ENCODE measurements around the gene GZMM. TPM values are rescaled to one million over a fixed set of nuclear protein-coding genes. Genes with fewer than 3 reads are reported as not detected.

GZMM gene
- total and polyA plus RNA-seq, 2 experiments from 2014 or later, result 0.29 TPM; not detected in 1

Other genes with a start within 250 kb of the GZMM start
- 37.9 and 41.3 TPM in 2 replicates for gene MIER2, start 199.3 kb upstream of the GZMM start, total RNA-seq (2014; rRNA removed; shearing (Covaris generic))
- gene MIER2, start 199.3 kb upstream of the GZMM start, polyA plus RNA-seq (2016; fragmentation: Nextera tagmentation; extraction: Ambion mirVana), result 30.2 and 34.0 TPM in 2 replicates
- gene C2CD4C, start 134.9 kb upstream of the GZMM start, total RNA-seq (2014; rRNA removed; shearing (Covaris generic)), result 10.6 and 12.5 TPM in 2 replicates
- gene C2CD4C, start 134.9 kb upstream of the GZMM start, polyA plus RNA-seq (2016; fragmentation: Nextera tagmentation; extraction: Ambion mirVana), result 2.1 and 2.6 TPM in 2 replicates
- 2.9 and 4.6 TPM in 2 replicates for gene SHC2, start 83.0 kb upstream of the GZMM start, total RNA-seq (2014; rRNA removed; shearing (Covaris generic))
- gene SHC2, start 83.0 kb upstream of the GZMM start, polyA plus RNA-seq (2016; fragmentation: Nextera tagmentation; extraction: Ambion mirVana), result 2.2 and 2.6 TPM in 2 replicates
- 1.0 and 2.5 TPM in 2 replicates for gene MADCAM1, start 47.6 kb upstream of the GZMM start, total RNA-seq (2014; rRNA removed; shearing (Covaris generic))
- gene MADCAM1, start 47.6 kb upstream of the GZMM start, polyA plus RNA-seq (2016; fragmentation: Nextera tagmentation; extraction: Ambion mirVana), result 2.1 and 3.3 TPM in 2 replicates
- gene TPGS1, start 36.6 kb upstream of the GZMM start, total RNA-seq (2014; rRNA removed; shearing (Covaris generic)), result 29.0 and 38.4 TPM in 2 replicates
- 11.9 and 14.9 TPM in 2 replicates for gene TPGS1, start 36.6 kb upstream of the GZMM start, polyA plus RNA-seq (2016; fragmentation: Nextera tagmentation; extraction: Ambion mirVana)
- 146 and 148 TPM in 2 replicates for gene CDC34, start 12.3 kb upstream of the GZMM start, total RNA-seq (2014; rRNA removed; shearing (Covaris generic))
- 114 and 118 TPM in 2 replicates for gene CDC34, start 12.3 kb upstream of the GZMM start, polyA plus RNA-seq (2016; fragmentation: Nextera tagmentation; extraction: Ambion mirVana)
- gene BSG, start 28.5 kb downstream of the GZMM start, total RNA-seq (2014; rRNA removed; shearing (Covaris generic)), result 891 and 973 TPM in 2 replicates
- gene BSG, start 28.5 kb downstream of the GZMM start, polyA plus RNA-seq (2016; fragmentation: Nextera tagmentation; extraction: Ambion mirVana), result 957 and 960 TPM in 2 replicates
- gene HCN2, start 45.8 kb downstream of the GZMM start, total RNA-seq (2014; rRNA removed; shearing (Covaris generic)), result 2.9 and 3.7 TPM in 2 replicates
- gene HCN2, start 45.8 kb downstream of the GZMM start, polyA plus RNA-seq (2016; fragmentation: Nextera tagmentation; extraction: Ambion mirVana), result 0.06 and 0.14 TPM in 2 replicates
- 120 and 148 TPM in 2 replicates for gene POLRMT, start 89.5 kb downstream of the GZMM start, total RNA-seq (2014; rRNA removed; shearing (Covaris generic))
- 98.0 and 125 TPM in 2 replicates for gene POLRMT, start 89.5 kb downstream of the GZMM start, polyA plus RNA-seq (2016; fragmentation: Nextera tagmentation; extraction: Ambion mirVana)
- 0.31 and 2.8 TPM in 2 replicates for gene FGF22, start 95.8 kb downstream of the GZMM start, total RNA-seq (2014; rRNA removed; shearing (Covaris generic))
- gene FGF22, start 95.8 kb downstream of the GZMM start, polyA plus RNA-seq (2016; fragmentation: Nextera tagmentation; extraction: Ambion mirVana), result 1.0 and 1.1 TPM in 2 replicates
- gene RNF126, start 119.2 kb downstream of the GZMM start, total RNA-seq (2014; rRNA removed; shearing (Covaris generic)), result 80.5 and 112 TPM in 2 replicates
- 91.7 and 95.7 TPM in 2 replicates for gene RNF126, start 119.2 kb downstream of the GZMM start, polyA plus RNA-seq (2016; fragmentation: Nextera tagmentation; extraction: Ambion mirVana)
- gene FSTL3, start 132.3 kb downstream of the GZMM start, total RNA-seq (2014; rRNA removed; shearing (Covaris generic)), result 10.1 and 12.5 TPM in 2 replicates
- 2.9 and 3.1 TPM in 2 replicates for gene FSTL3, start 132.3 kb downstream of the GZMM start, polyA plus RNA-seq (2016; fragmentation: Nextera tagmentation; extraction: Ambion mirVana)
- gene PRSS57, start 151.4 kb downstream of the GZMM start, total RNA-seq (2014; rRNA removed; shearing (Covaris generic)), result not detected in 2 replicates
- 0.21 and 0.34 TPM in 2 replicates for gene PRSS57, start 151.4 kb downstream of the GZMM start, polyA plus RNA-seq (2016; fragmentation: Nextera tagmentation; extraction: Ambion mirVana)
- gene PALM, start 164.9 kb downstream of the GZMM start, total RNA-seq (2014; rRNA removed; shearing (Covaris generic)), result 21.7 and 26.1 TPM in 2 replicates
- gene PALM, start 164.9 kb downstream of the GZMM start, polyA plus RNA-seq (2016; fragmentation: Nextera tagmentation; extraction: Ambion mirVana), result 3.8 and 4.8 TPM in 2 replicates
- 0.23 and 0.28 TPM in 2 replicates for gene MISP, start 207.1 kb downstream of the GZMM start, total RNA-seq (2014; rRNA removed; shearing (Covaris generic))
- gene MISP, start 207.1 kb downstream of the GZMM start, polyA plus RNA-seq (2016; fragmentation: Nextera tagmentation; extraction: Ambion mirVana), result 0.27 and 0.40 TPM in 2 replicates

Measured in GM23338 (cell line).